ENCODE data around the gene CNDP2. TPM values are rescaled to one million over a fixed set of nuclear protein-coding genes. Genes with fewer than 3 reads are reported as not detected.

The CNDP2 gene
- total RNA-seq, 1 donor from 2014 or later = 67.4 TPM

- peaks cover 47% of the 10 kb centered on the region for H3K36me3 ChIP-seq (ENCODE audit: control insufficient read depth, insufficient read depth, low read length)
- no peak for DNase-seq (ENCODE audit: low read depth)
- FAIRE-seq = no peak
- H3K4me3 ChIP-seq (ENCODE audit: low read depth, low read length) = no peak overlapping the region
- no peak for TF ChIP-seq CTCF (IDR thresholded peaks at IDR 0.05; ENCODE audit: insufficient read depth, low read length, severe bottlenecking)
- H3K27me3 ChIP-seq (ENCODE audit: control insufficient read depth, insufficient read depth, low read length) = no peaks in the 10 kb centered on the region
Observed at GRCh38 chr18:74512321-74513053, 16.3 kb downstream of the CNDP2 start.

GRCh38 chr18:74513149-74513882 lies 17.2 kb downstream of the CNDP2 start:
- FAIRE-seq = no peak
- DNase-seq (ENCODE audit: low read depth) = no peak
- H3K36me3 ChIP-seq (ENCODE audit: control insufficient read depth, insufficient read depth, low read length) = peaks cover 44% of the 10 kb centered on the region
- no peaks in the 10 kb centered on the region for H3K27me3 ChIP-seq (ENCODE audit: control insufficient read depth, insufficient read depth, low read length)
- H3K4me3 ChIP-seq (ENCODE audit: low read depth, low read length) = no peak overlapping the region
- no peak for TF ChIP-seq CTCF (IDR thresholded peaks at IDR 0.05; ENCODE audit: insufficient read depth, low read length, severe bottlenecking)

- TF ChIP-seq CTCF (IDR thresholded peaks at IDR 0.05; ENCODE audit: insufficient read depth, low read length, severe bottlenecking) = no peak
- Histone ChIP-seq H3K27me3 (ENCODE audit: control insufficient read depth, insufficient read depth, low read length) (no peaks in the 10 kb centered on the region), H3K36me3 (ENCODE audit: control insufficient read depth, insufficient read depth, low read length) (peaks cover 46% of the 10 kb centered on the region), H3K4me3 (ENCODE audit: low read depth, low read length) (no peak overlapping the region)
- DNase-seq (ENCODE audit: low read depth) (no peak), FAIRE-seq (no peak)
Observed at GRCh38 chr18:74513883-74514205, 17.7 kb downstream of the CNDP2 start.

GRCh38 chr18:74514860-74515495 lies 18.8 kb downstream of the CNDP2 start:
- FAIRE-seq (no peak), DNase-seq (ENCODE audit: low read depth) (no peak)
- no peak for TF ChIP-seq CTCF (IDR thresholded peaks at IDR 0.05; ENCODE audit: insufficient read depth, low read length, severe bottlenecking)
- H3K27me3 ChIP-seq (ENCODE audit: control insufficient read depth, insufficient read depth, low read length) = no peaks in the 10 kb centered on the region
- H3K4me3 ChIP-seq (ENCODE audit: low read depth, low read length) = no peak overlapping the region
- peaks cover 53% of the 10 kb centered on the region for H3K36me3 ChIP-seq (ENCODE audit: control insufficient read depth, insufficient read depth, low read length)

- TF ChIP-seq CTCF (IDR thresholded peaks at IDR 0.05; ENCODE audit: insufficient read depth, low read length, severe bottlenecking) = no peak
- peak; percentile 68 for FAIRE-seq
- peaks cover 53% of the 10 kb centered on the region for H3K36me3 ChIP-seq (ENCODE audit: control insufficient read depth, insufficient read depth, low read length)
- no peaks in the 10 kb centered on the region for H3K27me3 ChIP-seq (ENCODE audit: control insufficient read depth, insufficient read depth, low read length)
- no peak for DNase-seq (ENCODE audit: low read depth)
- H3K4me3 ChIP-seq (ENCODE audit: low read depth, low read length) = no peak overlapping the region
Observed at GRCh38 chr18:74515620-74516231, 19.6 kb downstream of the CNDP2 start.
